GM21381 (cell line): ENCODE results near the gene PPT2.
"Not testable (repeated sequence)": the region's sequence is repeated elsewhere in the genome, so short reads cannot be mapped to it uniquely, and the experiment has no call there.

Experiments used
- ATAC-seq: cut with Tn5 transposase; IDR thresholded peaks from one replicate; pipeline ENCODE4 v1.9.1; 2021; ENCODE audit warnings: mild to moderate bottlenecking, moderate library complexity; ENCODE audit not compliant: unreplicated experiment

The PPT2 gene

GRCh38 chr6:32127409-32127716, 26.6 kb upstream of the PPT2 start:
- no peak for ATAC-seq

- peak; percentile 85 for ATAC-seq
Observed at GRCh38 chr6:32127717-32128592, 26.0 kb upstream of the PPT2 start, which contains the start of gene ATF6B. Gene ATF6B (minus strand): TSS chr6:32128246. CDS start chr6:32128207, 39 bp downstream.

- no peak for ATAC-seq
Observed at GRCh38 chr6:32128751-32129296, 25.1 kb upstream of the PPT2 start.

GRCh38 chr6:32129297-32130088, 24.4 kb upstream of the PPT2 start:
- ATAC-seq = peak; percentile 19

GRCh38 chr6:32131439-32131948, 22.4 kb upstream of the PPT2 start:
- ATAC-seq = no peak

- no peak for ATAC-seq
Observed at GRCh38 chr6:32132110-32132509, 21.8 kb upstream of the PPT2 start.

- no peak for ATAC-seq
Observed at GRCh38 chr6:32133786-32134185, 20.2 kb upstream of the PPT2 start.

GRCh38 chr6:32137454-32137853, 16.5 kb upstream of the PPT2 start:
- ATAC-seq = no peak

- ATAC-seq = no peak
Observed at GRCh38 chr6:32139590-32139989, 14.4 kb upstream of the PPT2 start.

- ATAC-seq = no peak
Observed at GRCh38 chr6:32140420-32141046, 13.4 kb upstream of the PPT2 start.

GRCh38 chr6:32144238-32144637, 9.7 kb upstream of the PPT2 start:
- not testable (repeated sequence) for ATAC-seq

GRCh38 chr6:32146287-32146686, 7.7 kb upstream of the PPT2 start:
- ATAC-seq = no peak

GRCh38 chr6:32146687-32147086, 7.3 kb upstream of the PPT2 start:
- no peak for ATAC-seq

- ATAC-seq = no peak
Observed at GRCh38 chr6:32147401-32148132, 6.4 kb upstream of the PPT2 start.

GRCh38 chr6:32148289-32149091, 5.5 kb upstream of the PPT2 start:
- ATAC-seq = no peak

GRCh38 chr6:32149092-32149755, 4.7 kb upstream of the PPT2 start:
- ATAC-seq = no peak

GRCh38 chr6:32149932-32150870, 3.7 kb upstream of the PPT2 start:
- ATAC-seq = no peak
